GM10266 (cell line): ENCODE measurements around the gene ABL2.

Experiments used
- DNase-seq: peaks from one replicate; pipeline ENCODE4 v3.0.0; 2012; ENCODE audit errors: extremely low spot score
- TF ChIP-seq, protein P1 (sequence below): IDR thresholded peaks from 2 replicates; pipeline ENCODE4 v1.5.1; 2012; ENCODE audit warnings: mild to moderate bottlenecking, low read depth; ENCODE audit not compliant: control insufficient read depth, insufficient read depth; ENCODE audit errors: missing control alignments

Gene ABL2

DNA sequence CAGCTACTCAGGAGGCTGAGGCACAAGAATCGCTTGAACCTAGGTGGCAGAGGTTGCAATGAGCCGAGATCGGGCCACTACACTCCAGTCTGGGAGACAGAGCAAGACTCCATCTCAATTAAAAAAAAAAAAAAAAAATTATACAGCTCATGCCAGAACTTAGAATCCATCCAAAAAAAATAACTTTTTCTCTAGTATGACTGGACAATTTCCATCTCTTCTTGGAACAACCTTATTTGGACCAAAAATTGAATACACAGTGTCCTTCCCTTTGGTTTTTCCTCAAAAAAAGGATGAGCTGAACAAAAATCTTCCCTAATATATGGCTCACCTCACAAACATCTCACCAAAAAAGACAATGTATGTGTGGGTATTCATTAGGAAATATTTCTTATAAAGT is 73.9 kb downstream of the ABL2 start:
- DNase-seq, result no peak
- TF ChIP-seq, protein P1, sequence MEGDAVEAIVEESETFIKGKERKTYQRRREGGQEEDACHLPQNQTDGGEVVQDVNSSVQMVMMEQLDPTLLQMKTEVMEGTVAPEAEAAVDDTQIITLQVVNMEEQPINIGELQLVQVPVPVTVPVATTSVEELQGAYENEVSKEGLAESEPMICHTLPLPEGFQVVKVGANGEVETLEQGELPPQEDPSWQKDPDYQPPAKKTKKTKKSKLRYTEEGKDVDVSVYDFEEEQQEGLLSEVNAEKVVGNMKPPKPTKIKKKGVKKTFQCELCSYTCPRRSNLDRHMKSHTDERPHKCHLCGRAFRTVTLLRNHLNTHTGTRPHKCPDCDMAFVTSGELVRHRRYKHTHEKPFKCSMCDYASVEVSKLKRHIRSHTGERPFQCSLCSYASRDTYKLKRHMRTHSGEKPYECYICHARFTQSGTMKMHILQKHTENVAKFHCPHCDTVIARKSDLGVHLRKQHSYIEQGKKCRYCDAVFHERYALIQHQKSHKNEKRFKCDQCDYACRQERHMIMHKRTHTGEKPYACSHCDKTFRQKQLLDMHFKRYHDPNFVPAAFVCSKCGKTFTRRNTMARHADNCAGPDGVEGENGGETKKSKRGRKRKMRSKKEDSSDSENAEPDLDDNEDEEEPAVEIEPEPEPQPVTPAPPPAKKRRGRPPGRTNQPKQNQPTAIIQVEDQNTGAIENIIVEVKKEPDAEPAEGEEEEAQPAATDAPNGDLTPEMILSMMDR, result no peak

DNA sequence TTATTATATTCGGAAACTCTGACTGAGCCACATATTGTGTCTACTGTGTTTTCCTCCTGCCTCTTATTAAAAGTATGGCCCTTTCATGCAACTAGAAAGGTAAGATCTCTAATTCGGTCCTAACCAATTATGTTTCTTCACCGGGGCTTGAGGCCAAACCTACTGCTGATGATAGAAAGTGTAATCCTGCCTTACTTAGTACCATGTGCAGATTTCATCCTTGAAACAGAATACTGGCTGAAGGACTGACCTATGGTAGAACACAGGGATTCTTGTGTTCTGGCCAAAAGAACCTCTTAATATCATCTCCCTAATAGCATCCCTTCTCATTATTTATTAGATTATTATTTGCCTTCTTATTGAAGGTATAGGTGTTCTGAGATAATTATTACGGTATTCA is 75.0 kb downstream of the ABL2 start:
- TF ChIP-seq, protein P1, result no peak
- DNase-seq, result no peak

DNA sequence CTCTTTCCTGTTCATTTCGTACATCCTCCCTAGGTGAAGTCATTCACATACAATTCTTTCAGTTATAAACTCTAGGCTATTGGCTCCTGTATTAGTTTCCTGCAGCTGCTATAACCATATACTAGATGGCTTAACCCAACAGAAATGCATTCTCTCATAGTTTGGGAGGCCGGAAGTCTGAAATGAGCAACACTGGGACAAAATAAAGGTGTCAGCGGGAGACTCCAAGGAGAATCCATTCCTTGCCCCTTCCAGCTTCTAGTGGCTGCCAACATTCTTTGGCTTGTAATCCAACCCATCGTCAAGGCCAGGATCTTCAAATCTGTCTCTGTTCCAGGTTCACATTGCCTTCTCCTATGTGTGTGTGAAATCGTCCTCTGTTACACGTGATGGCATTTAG is 76.3 kb downstream of the ABL2 start:
- DNase-seq, result no peak
- TF ChIP-seq, protein P1, result no peak

DNA sequence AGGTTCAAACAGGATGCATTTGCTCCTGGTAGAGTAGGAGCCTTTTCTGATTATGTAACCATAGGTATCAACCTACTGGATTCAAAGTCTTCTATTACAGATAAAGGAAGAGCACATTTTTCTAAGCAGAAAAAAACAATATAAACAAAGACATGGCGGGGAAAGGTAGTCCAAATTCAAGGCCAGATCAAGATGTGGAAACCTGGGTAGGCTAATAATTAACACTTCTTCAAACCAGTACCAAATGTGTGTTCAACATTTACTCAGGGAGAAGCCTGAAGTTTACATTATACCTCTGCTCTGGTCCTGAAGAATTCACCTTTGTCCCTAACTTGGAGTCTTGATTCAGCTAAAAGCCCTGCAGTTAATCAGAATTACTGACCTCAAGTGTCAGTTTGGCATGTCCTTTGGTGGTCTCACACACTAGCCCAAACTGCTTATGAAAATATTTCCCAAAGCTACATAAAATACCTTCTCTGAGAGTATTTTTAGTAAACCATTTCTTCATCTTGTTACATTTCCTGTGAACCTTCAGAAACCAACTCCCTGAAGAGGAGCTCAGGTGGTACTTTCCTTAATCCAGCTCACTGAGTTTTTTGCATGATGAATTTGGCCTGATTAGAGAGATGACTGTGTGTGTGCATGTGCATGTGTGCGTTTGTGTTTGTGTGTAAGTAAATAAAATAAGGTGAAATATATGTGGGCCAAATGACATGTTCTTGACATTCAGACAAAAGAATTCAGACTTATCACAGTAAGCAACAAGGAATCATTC is 77.4 kb downstream of the ABL2 start:
- DNase-seq, result no peak
- TF ChIP-seq, protein P1, result no peak

DNA sequence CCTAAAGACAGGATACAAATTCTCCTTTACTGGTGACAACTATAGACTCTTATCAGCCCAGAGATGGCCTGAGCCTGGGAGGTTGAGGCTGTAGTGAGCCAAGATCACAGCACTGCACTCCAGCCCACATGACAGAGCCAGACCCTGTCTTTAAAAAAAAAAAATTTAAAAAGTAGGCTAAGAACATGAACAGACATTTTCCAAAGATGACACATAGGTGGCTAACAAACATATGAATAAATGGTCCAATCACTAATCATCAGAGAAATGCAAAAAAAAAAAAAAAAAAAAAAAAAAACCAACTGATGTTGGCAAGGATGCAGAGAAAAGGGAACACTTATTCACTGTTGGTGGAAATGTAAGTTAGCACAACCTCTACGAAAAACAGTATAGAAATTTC is 82.6 kb downstream of the ABL2 start:
- DNase-seq, result no peak
- TF ChIP-seq, protein P1, result no peak

DNA sequence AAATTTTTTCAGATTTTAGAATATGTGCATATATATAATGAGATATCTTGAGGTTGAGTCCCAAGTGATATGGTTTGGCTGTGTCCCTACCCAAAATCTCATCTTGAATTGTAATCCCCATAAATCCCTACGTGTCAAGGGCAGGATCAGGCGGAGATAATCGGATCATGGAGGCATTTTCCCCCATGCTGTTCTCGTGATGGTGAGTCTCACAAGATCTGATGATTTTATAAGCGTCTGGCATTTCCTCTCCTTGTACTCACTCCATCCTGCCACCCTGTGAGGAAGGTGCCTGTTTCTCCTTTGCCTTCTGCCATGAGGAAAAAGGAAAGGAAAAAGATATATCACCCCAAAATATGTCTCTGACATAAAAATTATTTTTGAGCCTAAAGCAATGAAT is 83.0 kb downstream of the ABL2 start:
- DNase-seq, result no peak
- TF ChIP-seq, protein P1, result no peak

DNA sequence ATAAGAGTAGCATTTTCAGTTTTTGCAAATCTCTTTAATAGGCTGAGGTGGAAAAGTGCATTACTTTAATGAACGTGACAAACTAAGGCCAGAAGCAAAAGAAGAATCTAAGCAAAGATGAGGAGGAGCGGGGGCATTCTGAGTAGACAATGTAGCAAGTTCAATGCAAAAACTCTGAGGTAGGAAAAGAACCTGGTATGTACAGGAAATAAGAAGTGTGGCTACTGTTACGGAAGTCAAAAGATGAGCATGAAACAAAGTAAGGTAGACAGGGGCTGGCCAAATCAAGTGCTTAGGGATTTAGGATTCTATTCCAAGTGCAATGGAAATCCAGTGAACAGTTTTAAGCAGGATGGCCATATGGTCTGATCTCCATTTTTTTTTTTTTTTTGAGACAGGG is 84.0 kb downstream of the ABL2 start:
- no peak for DNase-seq
- TF ChIP-seq, protein P1, result no peak
